Stimulated activated CD8-positive, alpha-beta memory T cell treated with anti-CD3 and anti-CD28 coated beads, Interleukin-7, amount 100 ng/mL, for 24 hours (primary cell): Measurements from ENCODE around the gene ZSWIM8.
"Not testable (repeated sequence)": the region's sequence is repeated elsewhere in the genome, so short reads cannot be mapped to it uniquely, and the experiment has no call there.

Source experiments
- DNase-seq: peaks from one replicate; pipeline ENCODE4 v3.0.0-alpha.2; 2020; ENCODE audit warnings: low read depth

The ZSWIM8 gene

DNA sequence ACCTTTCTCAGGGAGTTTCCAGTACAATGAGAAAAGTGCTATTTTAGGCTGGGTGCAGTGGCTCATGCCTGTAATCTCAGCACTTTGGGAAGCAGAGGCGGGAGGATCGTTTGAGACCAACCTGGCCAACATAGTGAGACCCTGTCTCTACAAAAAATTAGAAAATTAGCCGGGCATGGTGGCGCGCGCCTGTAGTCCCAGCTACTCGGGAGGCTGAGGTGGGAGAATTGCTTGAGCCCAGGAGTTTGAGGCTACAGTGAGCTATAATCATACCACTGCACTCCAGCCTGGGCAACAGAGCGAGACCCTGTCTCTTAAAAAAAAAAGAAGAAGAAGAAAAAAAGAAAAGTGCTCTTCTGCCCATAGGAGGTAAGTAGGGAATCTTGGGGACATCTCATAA is 10.6 kb downstream of the ZSWIM8 start:
- not testable (repeated sequence) for DNase-seq

DNA sequence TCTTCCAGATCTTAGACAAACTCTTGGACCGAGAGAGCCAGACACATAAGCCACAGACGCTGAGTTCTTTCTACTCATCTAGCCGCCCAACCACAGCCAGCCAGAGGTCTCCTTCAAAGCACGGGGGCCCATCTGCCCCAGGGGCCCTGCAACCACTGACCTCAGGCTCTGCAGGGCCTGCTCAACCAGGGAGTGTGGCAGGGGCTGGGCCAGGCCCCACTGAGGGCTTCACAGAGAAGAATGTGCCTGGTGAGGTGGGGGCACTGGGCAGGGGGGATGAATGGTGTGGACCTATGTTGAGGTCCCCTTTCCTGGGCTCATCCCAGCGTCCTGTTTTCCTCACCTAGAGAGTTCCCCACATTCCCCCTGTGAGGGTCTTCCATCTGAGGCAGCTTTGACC is 11.4 kb downstream of the ZSWIM8 start:
- DNase-seq = no peak

DNA sequence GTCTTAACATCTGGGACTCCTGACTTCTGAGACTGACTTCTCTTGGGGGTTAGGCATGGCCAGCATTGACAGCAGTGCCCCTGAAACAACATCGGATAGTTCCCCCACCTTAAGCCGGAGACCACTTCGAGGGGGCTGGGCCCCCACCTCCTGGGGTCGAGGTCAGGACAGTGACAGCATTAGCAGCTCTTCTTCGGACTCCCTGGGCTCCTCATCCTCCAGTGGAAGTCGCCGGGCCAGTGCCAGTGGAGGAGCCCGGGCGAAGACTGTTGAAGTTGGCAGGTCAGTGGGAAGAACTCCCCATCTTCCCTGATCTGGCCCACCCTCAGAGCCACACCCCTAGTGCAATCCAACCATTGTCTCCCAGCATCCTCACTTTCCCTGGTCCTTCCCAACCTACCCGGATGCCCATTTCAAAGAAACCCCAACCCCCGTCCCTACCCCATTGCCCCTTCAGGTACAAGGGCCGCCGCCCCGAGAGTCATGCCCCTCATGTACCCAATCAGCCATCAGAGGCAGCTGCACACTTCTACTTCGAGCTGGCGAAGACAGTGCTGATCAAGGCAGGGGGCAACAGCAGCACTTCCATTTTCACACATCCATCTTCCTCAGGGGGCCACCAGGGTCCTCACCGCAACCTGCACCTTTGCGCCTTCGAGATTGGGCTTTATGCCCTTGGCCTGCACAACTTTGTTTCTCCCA is 12.1 kb downstream of the ZSWIM8 start:
- no peak for DNase-seq

DNA sequence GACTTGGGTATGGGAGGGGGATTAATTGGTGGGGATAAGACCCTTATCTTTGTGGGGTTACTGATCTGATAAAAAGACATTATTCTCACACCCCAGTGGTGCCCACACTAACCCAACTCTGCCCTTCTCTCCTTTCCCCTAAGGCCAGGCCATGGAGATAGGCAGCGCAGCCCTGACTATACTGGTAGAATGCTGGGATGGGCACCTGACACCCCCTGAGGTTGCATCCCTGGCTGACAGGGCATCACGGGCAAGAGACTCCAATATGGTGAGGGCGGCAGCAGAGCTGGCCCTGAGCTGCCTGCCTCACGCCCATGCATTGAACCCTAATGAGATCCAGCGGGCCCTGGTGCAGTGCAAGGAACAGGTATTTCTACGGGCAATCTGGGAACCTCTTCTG is 12.7 kb downstream of the ZSWIM8 start:
- DNase-seq = no peak

DNA sequence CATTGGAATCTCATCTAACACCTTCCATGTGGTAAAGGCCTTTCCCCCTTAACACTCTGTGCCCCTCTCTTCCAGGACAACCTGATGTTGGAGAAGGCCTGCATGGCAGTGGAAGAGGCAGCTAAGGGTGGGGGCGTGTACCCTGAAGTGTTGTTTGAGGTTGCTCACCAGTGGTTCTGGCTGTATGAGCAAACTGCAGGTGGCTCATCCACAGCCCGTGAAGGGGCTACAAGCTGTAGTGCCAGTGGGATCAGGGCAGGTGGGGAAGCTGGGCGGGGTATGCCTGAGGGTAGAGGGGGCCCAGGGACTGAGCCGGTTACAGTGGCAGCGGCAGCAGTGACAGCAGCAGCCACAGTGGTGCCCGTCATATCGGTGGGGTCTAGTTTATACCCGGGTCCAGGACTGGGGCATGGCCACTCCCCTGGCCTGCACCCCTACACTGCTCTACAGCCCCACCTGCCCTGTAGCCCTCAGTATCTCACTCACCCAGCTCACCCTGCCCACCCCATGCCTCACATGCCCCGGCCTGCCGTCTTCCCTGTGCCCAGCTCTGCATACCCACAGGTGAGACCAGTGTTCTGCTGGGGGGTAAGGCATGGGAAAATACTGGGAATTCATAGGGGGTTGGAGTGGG is 13.6 kb downstream of the ZSWIM8 start:
- DNase-seq = no peak

DNA sequence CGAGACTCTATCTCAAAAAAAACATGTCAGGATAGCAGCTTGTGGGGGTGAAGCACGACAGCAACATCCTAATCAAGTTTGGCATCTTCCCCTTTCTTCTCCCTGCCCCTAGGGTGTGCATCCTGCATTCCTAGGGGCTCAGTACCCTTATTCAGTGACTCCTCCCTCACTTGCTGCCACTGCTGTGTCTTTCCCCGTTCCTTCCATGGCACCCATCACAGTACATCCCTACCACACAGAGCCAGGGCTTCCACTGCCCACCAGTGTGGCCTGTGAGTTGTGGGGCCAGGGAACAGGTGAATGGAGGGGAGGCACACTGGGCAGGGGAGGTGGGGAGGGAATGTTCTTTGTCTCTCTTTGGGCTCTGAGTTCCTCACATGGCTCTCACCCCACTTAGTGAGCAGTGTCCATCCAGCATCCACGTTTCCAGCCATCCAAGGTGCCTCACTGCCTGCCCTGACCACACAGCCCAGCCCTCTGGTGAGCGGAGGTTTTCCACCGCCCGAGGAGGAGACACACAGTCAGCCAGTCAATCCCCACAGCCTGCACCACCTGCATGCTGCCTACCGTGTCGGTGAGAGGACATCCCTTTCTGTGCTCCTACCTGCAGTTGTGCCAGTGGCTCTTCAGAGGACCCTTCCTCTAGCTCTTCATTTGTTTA is 14.6 kb downstream of the ZSWIM8 start:
- DNase-seq = no peak

DNA sequence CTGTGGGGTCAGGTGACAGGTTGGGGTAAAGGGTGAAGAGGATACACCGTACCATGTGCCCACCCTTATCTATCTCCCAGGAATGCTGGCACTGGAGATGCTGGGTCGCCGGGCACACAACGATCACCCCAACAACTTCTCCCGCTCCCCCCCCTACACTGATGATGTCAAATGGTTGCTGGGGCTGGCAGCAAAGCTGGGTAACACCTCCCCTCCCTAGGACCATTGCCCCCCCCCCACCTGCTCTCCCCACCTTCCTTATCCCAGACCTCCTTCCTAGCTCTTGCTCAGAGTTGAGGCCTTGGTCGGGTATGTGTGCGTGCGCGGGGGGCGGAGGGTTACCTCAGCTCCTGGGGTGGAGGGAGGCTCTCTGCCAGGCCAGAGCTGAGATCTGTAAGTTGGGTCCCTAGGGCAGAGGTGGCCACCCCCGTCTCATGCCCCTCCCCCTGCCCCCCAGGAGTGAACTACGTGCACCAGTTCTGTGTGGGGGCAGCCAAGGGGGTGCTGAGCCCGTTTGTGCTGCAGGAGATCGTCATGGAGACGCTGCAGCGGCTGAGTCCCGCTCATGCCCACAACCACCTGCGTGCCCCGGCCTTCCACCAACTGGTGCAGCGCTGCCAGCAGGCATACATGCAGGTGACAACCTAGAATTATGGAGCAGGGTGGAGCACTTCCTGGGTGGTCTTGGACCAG is 15.3 kb downstream of the ZSWIM8 start:
- DNase-seq = no peak

DNA sequence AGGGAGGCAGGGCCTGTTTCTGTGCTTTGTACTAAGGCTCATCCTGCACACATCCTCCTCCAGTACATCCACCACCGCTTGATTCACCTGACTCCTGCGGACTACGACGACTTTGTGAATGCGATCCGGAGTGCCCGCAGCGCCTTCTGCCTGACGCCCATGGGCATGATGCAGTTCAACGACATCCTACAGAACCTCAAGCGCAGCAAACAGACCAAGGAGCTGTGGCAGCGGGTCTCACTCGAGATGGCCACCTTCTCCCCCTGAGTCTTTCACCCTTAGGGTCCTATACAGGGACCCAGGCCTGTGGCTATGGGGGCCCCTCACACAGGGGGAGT is 15.8 kb downstream of the ZSWIM8 start:
- no peak for DNase-seq

DNA sequence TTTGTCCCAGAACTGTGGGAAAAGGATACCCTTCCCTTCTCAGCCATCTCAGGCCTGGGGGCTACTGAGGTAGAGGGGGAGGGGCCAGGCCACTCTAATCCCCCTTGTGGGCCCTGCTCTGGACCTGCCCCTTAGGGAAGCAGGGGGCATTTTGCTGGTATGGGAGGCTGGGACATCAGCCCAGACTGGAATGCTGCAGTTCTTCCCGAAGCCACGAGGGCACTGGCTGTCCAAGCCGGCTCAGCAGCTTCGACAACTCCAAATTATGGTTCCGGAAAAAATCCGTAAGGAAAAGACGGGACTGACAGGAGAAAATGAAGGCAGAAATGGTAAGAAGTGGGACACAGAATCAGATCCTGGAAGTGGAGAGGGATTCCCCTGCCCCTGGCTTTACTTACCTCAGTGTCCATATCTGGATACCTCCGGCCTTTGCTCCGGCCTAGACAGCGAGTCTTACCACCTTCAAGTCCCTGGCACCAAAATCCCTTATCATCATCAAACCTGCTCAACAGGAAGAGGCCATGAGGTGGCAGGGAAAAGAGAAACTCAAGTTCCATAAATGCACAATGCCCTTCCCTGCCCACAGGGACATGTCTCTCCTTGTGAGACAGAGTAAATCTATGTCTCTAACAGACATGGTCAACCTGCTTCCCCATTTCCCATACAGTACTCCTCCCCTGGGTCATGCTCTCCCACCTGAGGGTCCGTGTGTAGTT is 17.0 kb downstream of the ZSWIM8 start:
- no peak for DNase-seq

DNA sequence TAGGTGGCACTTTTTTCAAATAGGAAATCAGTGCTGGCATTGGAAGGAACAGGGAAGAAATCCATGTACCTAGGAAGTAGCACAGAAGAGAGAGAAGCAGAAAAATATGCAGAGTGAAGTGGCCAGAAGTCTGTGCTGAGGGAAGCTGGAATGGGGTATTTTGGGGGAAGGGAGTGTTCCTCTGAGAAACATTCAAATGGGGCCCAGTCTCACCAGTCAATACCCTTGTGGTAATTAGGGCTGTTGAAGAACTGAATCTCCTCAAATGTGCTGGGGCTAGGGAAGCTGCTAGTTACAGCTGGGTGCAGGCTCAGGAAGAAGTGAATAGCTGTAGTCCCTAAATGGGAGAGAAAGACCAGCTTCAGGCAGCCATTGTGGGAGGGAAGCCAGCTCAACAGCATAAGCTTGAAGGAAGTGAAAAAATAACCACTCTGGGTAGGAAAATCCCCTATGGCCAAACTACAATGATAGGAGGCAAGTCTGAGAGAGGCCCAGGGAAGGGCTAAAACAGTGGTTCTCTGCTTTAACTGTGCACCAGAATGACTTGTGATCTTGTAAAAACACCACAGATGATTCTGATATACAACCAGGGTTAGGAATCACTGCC is 18.4 kb downstream of the ZSWIM8 start:
- DNase-seq = no peak

DNA sequence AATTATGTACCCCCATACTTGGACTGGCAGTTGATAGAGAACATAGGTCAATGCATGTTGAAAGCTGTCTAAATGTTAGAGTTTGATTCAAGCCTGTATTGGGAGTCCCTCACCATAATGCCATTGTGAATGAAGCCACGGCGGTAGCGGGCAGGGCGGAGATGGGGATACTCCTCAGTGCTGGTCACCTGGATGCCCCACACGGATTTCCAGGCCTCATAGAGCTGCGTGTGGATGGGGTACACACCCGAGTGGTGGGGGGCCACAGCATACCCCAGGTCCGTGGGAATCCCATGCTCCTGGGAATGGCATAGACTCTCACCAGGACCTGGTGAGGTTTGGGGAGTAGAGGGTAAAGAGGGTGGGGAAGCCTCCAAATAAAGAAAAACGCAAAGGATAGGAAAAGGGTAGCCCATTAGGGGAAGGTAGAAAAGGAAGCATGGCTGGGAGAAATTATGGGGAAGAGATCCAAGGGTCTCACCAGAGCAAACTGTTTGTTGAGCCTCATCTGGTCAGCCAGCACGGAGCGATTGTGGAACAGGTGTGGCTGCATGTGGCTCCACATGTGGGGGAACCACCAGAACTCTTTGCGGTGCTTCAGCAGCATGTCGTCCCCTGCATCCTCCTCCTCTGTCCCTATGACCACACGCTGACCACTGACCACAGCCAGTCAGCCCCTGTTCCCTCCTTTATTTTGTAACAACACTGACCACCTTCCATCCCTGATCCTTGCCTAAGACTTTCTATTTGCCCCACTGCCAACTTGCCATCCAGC is 21.0 kb downstream of the ZSWIM8 start:
- DNase-seq = no peak

DNA sequence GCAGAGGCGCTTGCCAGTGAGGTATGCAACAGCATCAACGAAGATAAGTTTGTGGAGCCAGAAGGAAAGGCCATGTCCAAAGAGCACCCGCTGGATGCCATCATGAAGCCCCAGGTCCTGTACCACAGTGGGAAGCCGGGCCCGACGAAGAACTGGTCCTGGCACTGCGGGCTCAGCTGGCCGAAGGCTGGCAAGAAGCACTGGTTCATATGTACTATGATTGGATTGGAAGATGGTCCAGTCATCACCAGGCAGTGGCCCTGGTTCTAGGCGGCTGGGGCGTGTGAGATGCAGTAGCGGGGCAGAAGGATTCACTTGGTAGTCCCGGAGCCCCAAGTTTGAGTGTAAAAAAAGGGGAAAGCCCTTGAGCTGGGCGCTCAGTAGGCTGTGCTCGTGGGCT is 22.1 kb downstream of the ZSWIM8 start:
- DNase-seq = no peak

DNA sequence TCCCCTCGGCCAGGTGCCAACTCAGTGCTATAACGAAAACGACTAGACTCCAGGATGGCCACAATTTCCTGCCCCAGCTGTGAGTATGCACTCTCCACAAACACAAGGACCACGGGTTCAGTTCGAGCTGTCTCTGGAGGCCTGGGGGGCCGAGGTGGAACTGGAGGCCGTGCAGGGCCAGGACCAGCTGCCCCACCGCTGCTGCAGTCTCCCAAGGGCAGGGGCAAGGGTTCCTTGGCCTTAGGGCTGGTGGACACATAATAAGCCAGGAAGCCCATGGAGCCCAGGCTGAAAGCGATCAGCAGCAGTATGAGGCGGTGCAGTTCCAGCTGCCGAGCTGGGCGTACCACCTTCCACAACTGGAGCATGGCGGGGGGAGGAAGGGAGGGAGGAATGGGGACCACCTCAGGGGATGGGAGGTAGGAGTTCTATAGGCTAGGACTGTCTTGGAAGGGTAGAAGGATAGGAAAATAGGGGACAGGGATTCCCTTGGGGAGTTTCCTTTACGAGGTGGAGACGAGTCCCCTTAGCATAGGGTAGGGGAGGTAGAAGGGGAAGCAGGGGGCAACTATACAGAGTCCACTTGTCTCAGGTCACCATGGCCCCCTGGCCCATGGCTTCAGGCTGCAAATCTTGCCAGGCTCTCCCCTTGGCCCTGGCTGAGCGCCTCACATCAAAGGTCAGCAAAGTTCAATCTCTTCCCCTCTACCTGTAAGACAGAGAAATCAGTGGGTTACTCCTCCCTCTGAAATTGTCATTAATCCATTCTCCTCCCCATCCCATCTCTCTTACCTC is 22.8 kb downstream of the ZSWIM8 start:
- no peak for DNase-seq

DNA sequence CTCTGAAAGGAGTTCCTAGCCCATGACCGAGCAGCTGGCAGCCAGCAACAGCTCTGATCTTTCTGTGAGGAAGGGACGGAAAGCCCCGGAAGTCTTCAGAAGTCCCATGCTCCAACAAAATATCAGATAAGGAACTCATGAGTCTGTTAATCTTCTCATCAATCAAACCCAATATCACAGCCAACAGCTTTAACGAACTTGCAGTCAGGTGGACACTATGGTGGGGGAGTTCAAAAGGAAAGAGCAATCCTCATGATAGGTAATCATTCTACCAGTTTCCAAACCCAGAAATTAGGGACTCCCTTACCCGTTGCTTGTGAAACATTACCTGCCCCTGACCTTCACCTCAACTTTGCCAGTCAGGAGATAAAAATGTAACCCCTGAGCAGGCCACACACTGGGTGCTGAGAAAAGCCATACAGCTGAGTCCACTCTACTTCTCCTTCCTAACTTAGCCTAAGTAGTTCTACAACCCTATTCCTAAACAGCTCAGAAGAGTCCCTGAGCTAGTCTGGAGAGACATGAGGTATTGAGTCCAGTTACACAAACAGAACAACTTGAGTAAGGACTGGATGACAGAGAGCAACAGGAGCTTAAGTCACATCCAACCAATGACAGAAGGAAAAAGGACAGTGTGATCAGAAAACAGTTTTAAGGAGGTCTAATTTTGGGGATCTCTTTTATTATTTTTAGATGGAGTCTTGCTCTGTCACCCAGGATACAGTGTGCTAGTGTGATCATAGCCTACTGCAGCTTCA is 23.8 kb downstream of the ZSWIM8 start:
- DNase-seq = no peak

DNA sequence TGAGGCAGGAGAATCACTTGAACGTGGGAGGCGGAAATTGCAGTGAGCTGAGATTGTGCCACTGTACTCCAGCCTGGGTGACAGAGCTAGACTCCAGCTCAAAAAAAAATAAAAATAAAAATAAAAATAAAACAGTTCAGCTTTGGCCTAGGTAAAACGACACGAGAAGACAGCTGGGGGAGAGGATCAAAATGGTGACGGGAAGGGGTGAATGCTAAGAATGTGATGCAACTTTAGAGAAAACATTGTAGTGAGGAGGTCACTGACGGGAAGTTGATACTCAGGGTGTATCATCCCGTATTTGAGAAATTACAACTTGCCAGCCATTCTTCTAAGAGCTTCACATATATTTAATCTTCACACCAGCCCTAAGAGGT is 24.9 kb downstream of the ZSWIM8 start:
- DNase-seq = no peak

DNA sequence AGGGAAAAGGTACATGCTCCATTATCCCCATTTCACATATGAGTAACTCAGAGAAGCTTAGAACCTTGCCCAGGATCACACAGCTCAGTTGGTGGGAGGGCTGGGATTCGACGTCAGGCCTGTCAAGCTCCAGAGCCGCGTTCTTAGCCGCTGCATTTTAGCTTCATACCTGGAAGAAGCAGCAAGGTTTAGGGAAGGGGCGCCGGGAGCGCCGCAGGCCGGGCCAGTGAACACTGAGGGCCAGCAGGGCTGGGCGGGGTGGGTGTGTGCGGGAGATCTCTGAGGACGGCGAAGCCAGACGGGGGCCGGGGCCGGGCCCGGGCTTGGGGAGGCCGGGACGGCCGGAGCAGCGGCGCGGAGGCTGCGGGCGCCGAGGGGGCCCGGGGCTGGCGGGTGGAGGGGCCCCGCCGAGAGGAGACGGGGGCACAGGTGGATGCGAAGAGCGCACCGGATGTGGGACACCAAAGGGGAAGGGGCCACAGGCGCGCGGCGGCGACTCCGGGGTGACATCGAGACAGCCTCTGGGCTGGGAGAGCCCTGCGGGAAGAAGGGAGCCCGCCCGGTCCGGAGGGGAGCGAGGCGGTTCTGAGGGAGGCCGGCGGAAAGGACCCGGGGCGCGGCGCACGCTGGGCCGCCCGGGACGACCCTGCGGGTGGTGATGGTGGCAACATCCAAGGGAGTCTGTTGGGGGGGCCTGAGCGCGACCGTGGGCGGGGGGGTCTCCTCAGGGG is 25.5 kb downstream of the ZSWIM8 start:
- DNase-seq = peak; percentile 9

DNA sequence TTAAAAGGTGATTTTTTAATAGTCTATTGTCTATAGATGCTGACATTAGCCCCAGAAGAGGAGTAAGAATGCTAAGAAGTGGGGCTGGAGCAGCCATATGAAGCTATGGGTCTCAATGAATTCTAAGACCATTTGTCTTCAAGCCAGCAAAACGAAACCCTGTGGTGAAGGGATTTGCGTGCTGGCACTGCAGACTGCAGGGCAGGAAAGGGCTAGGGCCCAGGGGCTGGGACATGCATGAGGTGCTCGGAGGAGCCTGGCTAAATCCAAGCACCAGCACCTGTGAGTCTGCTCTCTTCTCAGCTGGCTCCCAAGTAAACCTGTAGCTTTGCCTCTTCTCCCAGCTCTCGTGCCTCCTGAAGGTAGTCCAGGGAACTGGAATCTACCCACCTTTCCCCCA is 27.3 kb downstream of the ZSWIM8 start:
- no peak for DNase-seq

DNA sequence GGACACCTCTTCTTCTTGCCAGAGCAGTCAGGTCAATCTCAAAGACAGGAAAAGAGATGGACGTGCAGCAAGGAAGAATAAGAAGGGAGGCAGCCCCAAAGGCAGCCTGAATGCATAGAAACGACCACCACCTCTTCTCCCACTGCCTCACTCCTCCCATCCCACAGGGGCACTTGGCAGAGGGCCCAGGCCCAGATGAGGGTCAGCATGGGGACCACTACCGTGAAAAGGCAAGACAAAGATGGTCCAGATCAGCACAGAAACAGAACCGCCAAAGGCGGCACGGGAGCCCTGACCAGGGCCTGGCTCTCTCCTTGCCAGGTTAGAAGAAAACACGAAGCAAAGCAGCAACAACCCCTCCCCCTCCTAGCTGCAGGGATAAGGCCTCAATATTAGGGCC is 27.9 kb downstream of the ZSWIM8 start:
- no peak for DNase-seq
